ENCODE results near the gene QSOX1.
"Not testable (repeated sequence)": the region's sequence is repeated elsewhere in the genome, so short reads cannot be mapped to it uniquely, and the experiment has no call there.

QSOX1 gene

DNA sequence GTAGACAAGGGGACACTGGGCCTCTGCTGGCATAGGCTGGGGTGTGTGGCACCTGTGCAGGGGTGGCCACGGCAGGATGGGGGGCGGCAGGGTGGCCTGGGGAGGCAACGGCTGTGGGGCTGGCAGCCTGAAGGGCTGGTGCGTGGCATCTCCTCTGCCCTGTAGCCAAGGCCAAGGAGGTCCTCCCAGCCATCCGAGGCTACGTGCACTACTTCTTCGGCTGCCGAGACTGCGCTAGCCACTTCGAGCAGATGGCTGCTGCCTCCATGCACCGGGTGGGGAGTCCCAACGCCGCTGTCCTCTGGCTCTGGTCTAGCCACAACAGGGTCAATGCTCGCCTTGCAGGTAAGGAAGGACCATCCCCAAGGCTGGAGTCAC lies 39.4 kb downstream of the QSOX1 start:
- peaks cover 30% of the 10 kb centered on the region for H3K4me1 Mint-ChIP-seq (ENCODE audit: low read depth)
- H3K9me3 Mint-ChIP-seq = no peaks in the 10 kb centered on the region
- no peaks in the 10 kb centered on the region for H3K27me3 Mint-ChIP-seq
- no peak overlapping the region for H3K4me3 Mint-ChIP-seq
- no peak overlapping the region for H3K27ac Mint-ChIP-seq
- intact Hi-C loops (cut with micrococcal nuclease) = no loop called here
- peaks cover 100% of the 10 kb centered on the region for H3K36me3 Mint-ChIP-seq (ENCODE audit: low read depth)

DNA sequence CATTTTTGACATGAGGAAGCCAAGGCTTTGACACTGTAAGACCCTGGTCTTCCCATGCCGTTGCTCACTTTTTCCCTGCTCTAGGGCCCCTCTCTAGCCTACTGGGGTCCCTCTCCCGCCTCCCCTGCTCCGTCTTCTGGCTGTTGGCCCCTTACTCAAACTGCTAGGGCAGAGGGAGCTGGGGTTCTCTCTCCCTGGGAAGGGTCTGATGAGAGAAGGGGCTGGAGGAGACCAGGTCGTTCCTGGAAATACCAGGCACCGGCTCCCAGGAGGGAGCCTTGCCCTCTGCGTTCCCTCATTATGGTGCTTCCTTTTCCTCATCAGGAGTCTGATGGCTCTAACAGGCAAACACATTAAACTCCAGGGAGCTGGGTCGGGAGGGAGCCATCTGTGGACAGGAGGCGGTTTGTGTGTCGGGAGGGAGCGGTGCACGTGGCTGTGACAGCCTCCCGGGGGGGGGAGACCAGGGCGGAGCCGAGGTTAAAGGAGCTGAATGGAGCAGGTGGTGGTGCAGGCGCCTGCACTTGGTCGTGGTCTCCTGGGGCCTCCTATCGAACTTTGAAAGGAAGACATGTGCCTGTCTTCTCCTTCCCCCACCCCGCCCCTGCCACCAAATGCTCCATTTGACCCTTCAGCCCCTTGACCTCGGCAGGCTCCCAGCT lies 40.0 kb downstream of the QSOX1 start:
- H3K36me3 Mint-ChIP-seq (ENCODE audit: low read depth) = peaks cover 100% of the 10 kb centered on the region
- H3K4me1 Mint-ChIP-seq (ENCODE audit: low read depth) = peaks cover 35% of the 10 kb centered on the region
- intact Hi-C loops (cut with micrococcal nuclease) = no loop called here
- no peak overlapping the region for H3K4me3 Mint-ChIP-seq
- H3K27ac Mint-ChIP-seq = no peak overlapping the region
- no peaks in the 10 kb centered on the region for H3K27me3 Mint-ChIP-seq
- H3K9me3 Mint-ChIP-seq = no peaks in the 10 kb centered on the region

GRCh38 chr1:180195401-180195800 lies 40.7 kb downstream of the QSOX1 start:
- H3K36me3 Mint-ChIP-seq (ENCODE audit: low read depth) = peaks cover 100% of the 10 kb centered on the region
- H3K4me1 Mint-ChIP-seq (ENCODE audit: low read depth) = peaks cover 35% of the 10 kb centered on the region
- no peak overlapping the region for H3K27ac Mint-ChIP-seq
- H3K4me3 Mint-ChIP-seq = no peak overlapping the region
- no peaks in the 10 kb centered on the region for H3K27me3 Mint-ChIP-seq
- intact Hi-C loops (cut with micrococcal nuclease) = no loop called here
- no peaks in the 10 kb centered on the region for H3K9me3 Mint-ChIP-seq

DNA sequence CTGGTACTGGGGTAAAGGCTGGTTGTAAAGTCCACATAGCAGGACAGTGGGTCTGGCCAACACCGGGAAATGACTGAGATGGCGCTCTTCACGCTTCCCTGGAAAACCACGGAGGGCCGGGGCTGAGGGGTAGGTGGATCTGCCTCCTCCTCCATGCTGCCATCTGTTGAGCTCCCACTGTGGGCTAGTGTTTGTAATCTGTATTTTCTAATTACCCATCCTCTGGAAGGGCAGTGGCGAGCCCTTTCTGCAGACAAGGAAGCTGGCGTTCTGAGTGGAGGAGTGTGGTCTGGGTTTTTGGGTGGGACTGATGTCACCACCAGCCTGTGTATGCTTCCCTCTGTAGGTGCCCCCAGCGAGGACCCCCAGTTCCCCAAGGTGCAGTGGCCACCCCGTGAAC lies 41.2 kb downstream of the QSOX1 start:
- Mint-ChIP-seq H3K9me3 (no peaks in the 10 kb centered on the region), H3K27ac (no peak overlapping the region), H3K27me3 (no peaks in the 10 kb centered on the region), H3K4me3 (no peak overlapping the region), H3K36me3 (ENCODE audit: low read depth) (peaks cover 100% of the 10 kb centered on the region), H3K4me1 (ENCODE audit: low read depth) (peaks cover 35% of the 10 kb centered on the region)
- intact Hi-C loops (cut with micrococcal nuclease) = no loop called here

- Mint-ChIP-seq H3K4me3 (no peak overlapping the region), H3K27ac (no peak overlapping the region), H3K9me3 (no peaks in the 10 kb centered on the region), H3K36me3 (ENCODE audit: low read depth) (peaks cover 100% of the 10 kb centered on the region), H3K27me3 (no peaks in the 10 kb centered on the region), H3K4me1 (ENCODE audit: low read depth) (peaks cover 37% of the 10 kb centered on the region)
- intact Hi-C loops (cut with micrococcal nuclease) = no loop called here
These were observed 41.9 kb downstream of the QSOX1 start for GRCh38 chr1:180196436-180197003.

DNA sequence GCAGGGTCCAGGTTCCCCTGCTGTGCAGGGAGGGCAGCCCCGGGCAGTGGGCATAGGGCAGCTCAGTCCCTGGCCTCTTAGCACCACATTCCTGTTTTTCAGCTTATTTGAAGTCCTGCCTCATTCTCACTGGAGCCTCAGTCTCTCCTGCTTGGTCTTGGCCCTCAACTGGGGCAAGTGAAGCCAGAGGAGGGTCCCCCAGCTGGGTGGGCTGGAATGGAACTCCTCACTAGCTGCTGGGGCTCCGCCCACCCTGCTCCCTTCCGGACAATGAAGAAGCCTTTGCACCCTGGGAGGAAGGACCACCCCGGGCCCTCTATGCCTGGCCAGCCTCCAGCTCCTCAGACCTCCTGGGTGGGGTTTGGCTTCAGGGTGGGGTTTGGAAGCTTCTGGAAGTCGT lies 42.6 kb downstream of the QSOX1 start:
- peaks cover 40% of the 10 kb centered on the region for H3K4me1 Mint-ChIP-seq (ENCODE audit: low read depth)
- H3K27ac Mint-ChIP-seq = no peak overlapping the region
- peaks cover 98% of the 10 kb centered on the region for H3K36me3 Mint-ChIP-seq (ENCODE audit: low read depth)
- no peaks in the 10 kb centered on the region for H3K27me3 Mint-ChIP-seq
- intact Hi-C loops (cut with micrococcal nuclease) = no loop called here
- no peak overlapping the region for H3K4me3 Mint-ChIP-seq
- no peaks in the 10 kb centered on the region for H3K9me3 Mint-ChIP-seq

- Mint-ChIP-seq H3K4me1 (ENCODE audit: low read depth) (peaks cover 31% of the 10 kb centered on the region), H3K36me3 (ENCODE audit: low read depth) (peaks cover 88% of the 10 kb centered on the region), H3K4me3 (no peak overlapping the region), H3K9me3 (no peaks in the 10 kb centered on the region), H3K27me3 (no peaks in the 10 kb centered on the region), H3K27ac (no peak overlapping the region)
- intact Hi-C loops (cut with micrococcal nuclease) = no loop called here
These were observed 43.5 kb downstream of the QSOX1 start for GRCh38 chr1:180198196-180198595.

- Mint-ChIP-seq H3K4me1 (ENCODE audit: low read depth) (peaks cover 29% of the 10 kb centered on the region), H3K36me3 (ENCODE audit: low read depth) (peaks cover 84% of the 10 kb centered on the region), H3K9me3 (no peaks in the 10 kb centered on the region), H3K4me3 (no peak overlapping the region), H3K27ac (no peak overlapping the region), H3K27me3 (no peaks in the 10 kb centered on the region)
- intact Hi-C loops (cut with micrococcal nuclease) = no loop called here
These were observed 43.9 kb downstream of the QSOX1 start for GRCh38 chr1:180198611-180199010.

DNA sequence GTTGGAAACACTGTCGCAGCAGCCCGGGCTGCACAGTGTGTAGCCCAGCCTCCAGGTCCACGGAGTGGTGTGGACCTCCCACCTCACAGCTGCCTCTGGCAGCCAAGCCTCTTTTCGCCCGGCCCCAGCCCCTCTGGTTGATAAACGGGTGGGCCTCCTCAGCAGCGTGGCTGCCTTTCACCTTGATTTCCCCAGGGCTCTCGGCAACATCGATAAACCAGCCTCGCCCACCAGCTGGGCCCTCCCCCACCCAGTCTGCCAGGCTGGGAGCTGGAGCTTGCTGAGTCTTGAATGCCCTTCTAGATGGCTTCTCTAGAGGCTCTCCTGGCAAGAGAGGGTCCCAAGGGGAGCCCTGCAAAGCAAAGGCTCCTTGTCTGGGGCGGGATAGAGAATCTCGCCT lies 44.3 kb downstream of the QSOX1 start:
- Mint-ChIP-seq H3K27me3 (no peaks in the 10 kb centered on the region), H3K9me3 (no peaks in the 10 kb centered on the region), H3K4me3 (no peak overlapping the region), H3K27ac (no peak overlapping the region), H3K36me3 (ENCODE audit: low read depth) (peaks cover 80% of the 10 kb centered on the region), H3K4me1 (ENCODE audit: low read depth) (peaks cover 29% of the 10 kb centered on the region)
- intact Hi-C loops (cut with micrococcal nuclease) = no loop called here

DNA sequence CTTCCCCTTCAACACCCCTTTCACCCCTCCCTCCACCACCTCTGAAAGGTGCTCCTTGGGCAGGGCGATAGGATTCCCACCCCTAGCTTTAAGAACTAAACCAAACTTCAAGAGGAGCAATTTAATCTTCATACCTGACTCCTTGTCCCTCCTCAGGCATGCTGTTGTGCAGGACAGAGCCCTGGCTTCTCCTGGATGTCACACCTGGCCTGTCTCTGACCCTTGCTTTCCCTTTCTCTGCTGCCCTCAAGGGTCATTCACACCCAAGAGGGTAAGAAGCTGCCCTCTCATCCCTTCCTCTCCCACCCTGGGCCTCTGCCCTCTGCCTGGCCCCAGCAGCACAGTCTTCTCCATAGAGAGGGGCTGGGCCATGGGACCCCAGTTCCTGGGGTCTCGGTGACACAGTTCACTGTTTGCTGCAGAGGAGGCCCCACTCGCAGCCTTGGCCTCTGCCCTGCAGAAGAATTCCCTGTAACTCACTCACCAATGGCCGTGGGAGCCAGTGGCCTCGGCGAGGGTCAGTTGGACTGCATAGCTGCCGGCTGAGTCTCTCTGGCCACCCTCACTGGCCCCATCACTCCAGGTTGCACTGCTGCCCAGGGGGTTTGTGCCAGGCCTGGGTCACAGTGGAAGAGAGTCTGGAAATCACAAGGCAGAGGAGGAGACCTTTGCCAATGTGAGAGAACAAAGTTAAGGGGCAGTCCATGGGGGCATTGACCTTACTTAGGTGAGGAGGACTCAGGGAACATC lies 47.0 kb downstream of the QSOX1 start:
- Mint-ChIP-seq H3K4me3 (peak overlapping the region; percentile 45), H3K27me3 (no peaks in the 10 kb centered on the region), H3K4me1 (ENCODE audit: low read depth) (peaks cover 17% of the 10 kb centered on the region), H3K36me3 (ENCODE audit: low read depth) (peaks cover 54% of the 10 kb centered on the region), H3K27ac (peak overlapping the region; percentile 35), H3K9me3 (no peaks in the 10 kb centered on the region)
- intact Hi-C loops (cut with micrococcal nuclease) = no loop called here

DNA sequence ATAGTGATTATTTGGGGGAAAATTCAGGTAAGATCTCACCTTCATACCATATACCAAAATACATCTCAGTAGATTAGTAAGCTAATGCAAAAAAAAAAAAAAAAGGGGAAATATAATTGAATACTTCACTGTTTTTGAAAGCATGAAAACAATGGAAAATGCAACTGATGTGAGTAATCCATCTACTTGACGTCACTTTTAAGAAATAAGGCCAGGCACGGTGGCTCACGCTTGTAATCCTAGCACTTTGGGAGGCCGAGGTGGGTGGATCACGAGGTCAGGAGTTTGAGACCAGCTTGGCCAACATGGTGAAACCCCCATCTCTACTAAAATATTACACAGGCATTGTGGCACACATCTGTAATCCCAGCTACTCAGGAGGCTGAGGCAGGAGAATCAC lies 47.9 kb downstream of the QSOX1 start:
- H3K27me3 Mint-ChIP-seq; intact Hi-C loops (cut with micrococcal nuclease); H3K27ac Mint-ChIP-seq; H3K9me3 Mint-ChIP-seq; H3K4me3 Mint-ChIP-seq: not testable (repeated sequence)
- H3K36me3 Mint-ChIP-seq (ENCODE audit: low read depth) = peaks cover 44% of the 10 kb centered on the region
- peaks cover 17% of the 10 kb centered on the region for H3K4me1 Mint-ChIP-seq (ENCODE audit: low read depth)

DNA sequence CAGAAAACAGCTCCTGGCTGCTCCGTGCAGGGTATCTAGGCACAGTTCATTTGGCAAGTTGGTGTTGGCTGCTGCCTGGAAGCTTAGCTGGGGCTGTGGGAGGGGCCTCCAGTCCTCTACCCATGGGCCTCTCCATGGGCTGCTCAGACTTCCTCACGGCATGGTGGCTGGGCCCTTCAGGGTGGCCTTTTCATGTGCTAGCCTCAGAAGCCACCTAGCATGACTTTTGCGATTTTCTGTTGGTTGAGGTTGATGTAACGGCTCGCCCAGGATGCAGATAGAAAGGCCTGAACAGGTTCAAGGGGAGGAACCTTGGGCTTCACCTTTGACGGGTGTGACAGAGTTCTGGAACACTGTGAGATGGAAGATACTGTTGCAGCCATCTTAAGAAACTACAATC lies 49.6 kb downstream of the QSOX1 start:
- H3K27ac Mint-ChIP-seq = no peak overlapping the region

DNA sequence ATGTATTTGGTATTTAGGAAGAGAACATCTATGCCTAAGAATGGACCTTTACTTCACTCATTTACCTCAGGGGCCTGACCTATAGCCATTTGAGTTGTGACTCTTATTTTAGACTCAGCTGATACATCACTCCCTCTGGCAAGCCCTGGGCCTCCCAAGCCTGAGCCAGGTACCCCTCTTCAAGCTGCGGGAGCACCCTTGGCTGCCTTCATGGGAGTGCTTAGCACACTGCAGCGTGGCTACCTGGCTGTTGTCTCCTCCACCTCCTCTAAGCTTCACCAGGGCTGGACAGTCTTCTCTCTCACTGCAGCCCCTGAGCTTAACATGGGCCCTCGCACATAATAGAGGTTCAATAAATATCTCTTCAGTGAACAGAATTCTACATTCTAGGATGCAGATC lies 51.9 kb downstream of the QSOX1 start:
- Mint-ChIP-seq H3K4me1 (ENCODE audit: low read depth) (peaks cover 25% of the 10 kb centered on the region), H3K27me3 (peaks cover 1% of the 10 kb centered on the region), H3K9me3 (no peaks in the 10 kb centered on the region), H3K36me3 (ENCODE audit: low read depth) (peaks cover 5% of the 10 kb centered on the region), H3K27ac (no peak overlapping the region), H3K4me3 (no peak overlapping the region)
- intact Hi-C loops (cut with micrococcal nuclease) = no loop called here

More for the DNA sequence above, 49.6 kb downstream of the QSOX1 start:
- Mint-ChIP-seq H3K36me3 (ENCODE audit: low read depth) (peaks cover 28% of the 10 kb centered on the region), H3K4me1 (ENCODE audit: low read depth) (peaks cover 24% of the 10 kb centered on the region), H3K9me3 (no peaks in the 10 kb centered on the region), H3K27me3 (no peaks in the 10 kb centered on the region), H3K4me3 (no peak overlapping the region)
- intact Hi-C loops (cut with micrococcal nuclease) = no loop called here

- intact Hi-C loops (cut with micrococcal nuclease) = no loop called here
- H3K9me3 Mint-ChIP-seq = no peaks in the 10 kb centered on the region
- peaks cover 3% of the 10 kb centered on the region for H3K27me3 Mint-ChIP-seq
- H3K36me3 Mint-ChIP-seq (ENCODE audit: low read depth) = no peaks in the 10 kb centered on the region
- no peak overlapping the region for H3K4me3 Mint-ChIP-seq
- peaks cover 27% of the 10 kb centered on the region for H3K4me1 Mint-ChIP-seq (ENCODE audit: low read depth)
- peak overlapping the region; percentile 9 for H3K27ac Mint-ChIP-seq
These were observed 53.6 kb downstream of the QSOX1 start for GRCh38 chr1:180208264-180208663.

Measured in dendritic cell treated with granulocyte-macrophage colony-stimulating factor and Interleukin-4, amounts not matched to agents 40 ng/mL and 50 ng/mL, for 4 days (primary cell).